Right atrium auricular region (tissue), 2 donors: ENCODE data around the gene NFATC2. TPM values are rescaled to one million over a fixed set of nuclear protein-coding genes. Genes with fewer than 3 reads are reported as not detected.

Source experiments
- DNase-seq: peaks from one replicate; pipeline ENCODE4 v3.0.0-alpha.2; 2019; ENCODE audit warnings: low spot score
- H3K27ac ChIP-seq, 2 donors: fragments of 200-600 bp; sonication (generic); 1 replicate in 1 of 2; 2 replicates in 1 of 2; pipeline ENCODE4 v1.5.1; 2016 to 2019
- H3K27me3 ChIP-seq, 2 donors: fragments of 200-600 bp; sonication (generic); one replicate each; pipeline versions ENCODE4 v1.5.1 to v1.6.0; 2017 to 2019
- H3K36me3 ChIP-seq: fragments of 200-600 bp; sonication (generic); one replicate; pipeline ENCODE4 v1.5.1; 2016
- H3K4me1 ChIP-seq, 2 donors: fragments of 200-600 bp; sonication (generic); one replicate each; pipeline versions ENCODE4 v1.5.1 to v1.6.0; 2017 to 2019
- H3K4me3 ChIP-seq, 2 donors: fragments of 200-600 bp; sonication (generic); 1 replicate in 1 of 2; 2 replicates in 1 of 2; pipeline ENCODE4 v1.5.1; 2017 to 2019; ENCODE audit warnings: mild to moderate bottlenecking in 1 of 2, moderate library complexity in 1 of 2
- H3K9me3 ChIP-seq, 2 donors: fragments of 200-600 bp; sonication (generic); one replicate each; pipeline ENCODE4 v1.5.1; 2019
- CTCF ChIP-seq, 2 donors: fragments of 200-600 bp; sonication (generic); IDR thresholded peaks; one replicate each; pipeline ENCODE4 v1.5.1; 2019; ENCODE audit warnings: antibody characterized with exemption in 2 of 2
- total RNA-seq, 2 donors: library from RNA; depleted of rRNA; stranded (reverse); fragments of >200 nt; gene quantifications; one replicate each; pipeline ENCODE4 v1.1.0, GENCODE V29; 2016

Gene NFATC2
- total RNA-seq, 2 donors from 2014 or later, result 8.6 to 12.5 TPM

- no peaks in the 10 kb centered on the region for H3K9me3 ChIP-seq
- no peaks in the 10 kb centered on the region for H3K36me3 ChIP-seq
- no peak overlapping the region for H3K4me3 ChIP-seq
- DNase-seq, result no peak
- peak overlapping the region; percentile 54 to 71 for H3K27ac ChIP-seq
- TF ChIP-seq CTCF (IDR thresholded peaks at IDR 0.05), result no peak
- peaks cover 7 to 50% of the 10 kb centered on the region in 2 donors for H3K4me1 ChIP-seq
- no peaks in the 10 kb centered on the region for H3K27me3 ChIP-seq
Observed at GRCh38 chr20:51447765-51448148, 94.8 kb downstream of the NFATC2 start.

- Histone ChIP-seq H3K27me3 (no peaks in the 10 kb centered on the region), H3K36me3 (no peaks in the 10 kb centered on the region), H3K9me3 (no peaks in the 10 kb centered on the region), H3K27ac (peak overlapping the region in 1 of 2 donors; percentile 71), H3K4me1 (peaks cover 7 to 50% of the 10 kb centered on the region in 2 donors), H3K4me3 (no peak overlapping the region)
- DNase-seq, result peak; percentile 82
- TF ChIP-seq CTCF (IDR thresholded peaks at IDR 0.05), result no peak
Observed at GRCh38 chr20:51447097-51447764, 95.3 kb downstream of the NFATC2 start.

- no peak overlapping the region for H3K4me3 ChIP-seq
- H3K27me3 ChIP-seq, result no peaks in the 10 kb centered on the region
- DNase-seq, result no peak
- H3K36me3 ChIP-seq, result no peaks in the 10 kb centered on the region
- peaks cover 7 to 50% of the 10 kb centered on the region in 2 donors for H3K4me1 ChIP-seq
- no peak overlapping the region for H3K27ac ChIP-seq
- H3K9me3 ChIP-seq, result no peaks in the 10 kb centered on the region
- TF ChIP-seq CTCF (IDR thresholded peaks at IDR 0.05), result no peak
Observed at GRCh38 chr20:51446656-51447055, 95.9 kb downstream of the NFATC2 start.

GRCh38 chr20:51446230-51446629, 96.3 kb downstream of the NFATC2 start:
- Histone ChIP-seq H3K36me3 (no peaks in the 10 kb centered on the region), H3K9me3 (no peaks in the 10 kb centered on the region), H3K27ac (no peak overlapping the region), H3K27me3 (no peaks in the 10 kb centered on the region), H3K4me3 (no peak overlapping the region), H3K4me1 (peaks cover 7 to 47% of the 10 kb centered on the region in 2 donors)
- DNase-seq, result no peak
- no peak for TF ChIP-seq CTCF (IDR thresholded peaks at IDR 0.05)

- no peak overlapping the region for H3K27ac ChIP-seq
Observed at GRCh38 chr20:51445591-51445990, 96.9 kb downstream of the NFATC2 start.

More at GRCh38 chr20:51445591-51445990, 96.9 kb downstream of the NFATC2 start:
- H3K27me3 ChIP-seq, result no peaks in the 10 kb centered on the region
- DNase-seq, result no peak
- H3K4me1 ChIP-seq, result peaks cover 7 to 43% of the 10 kb centered on the region in 2 donors
- no peaks in the 10 kb centered on the region for H3K9me3 ChIP-seq
- no peak for TF ChIP-seq CTCF (IDR thresholded peaks at IDR 0.05)
- H3K36me3 ChIP-seq, result no peaks in the 10 kb centered on the region
- H3K4me3 ChIP-seq, result no peak overlapping the region
